OCI-M2 (cell line): ENCODE measurements around the gene PHKA2.
A peak's percentile ranks its signal among the peaks of the same experiment; 100 is the strongest.

Experiments used
- DNase-seq: peaks from one replicate; lab custom pipeline; 2025; ENCODE audit not compliant: unreplicated experiment; lab: John Stamatoyannopoulos, UW

The PHKA2 gene

GRCh38 chrX:18890724-18891547 is 93.0 kb downstream of the PHKA2 start:
- DNase-seq = no peak

DNA sequence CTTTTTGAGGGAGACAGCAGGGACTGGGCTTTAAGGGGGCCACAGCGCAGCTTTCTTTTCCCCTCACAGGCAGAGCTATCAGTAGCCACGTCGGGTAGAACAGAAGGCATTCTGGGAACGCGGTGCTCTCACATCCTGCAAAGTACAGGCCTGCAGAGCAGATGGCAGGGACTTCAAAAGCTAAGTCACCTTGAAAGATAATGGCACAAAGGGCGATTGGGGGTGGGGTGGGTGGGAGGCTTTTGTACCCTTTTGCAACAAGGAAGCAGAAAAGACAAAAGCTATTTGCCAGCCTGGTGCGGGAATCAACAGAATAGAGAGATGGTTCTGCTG is 93.9 kb downstream of the PHKA2 start:
- no peak for DNase-seq

DNA sequence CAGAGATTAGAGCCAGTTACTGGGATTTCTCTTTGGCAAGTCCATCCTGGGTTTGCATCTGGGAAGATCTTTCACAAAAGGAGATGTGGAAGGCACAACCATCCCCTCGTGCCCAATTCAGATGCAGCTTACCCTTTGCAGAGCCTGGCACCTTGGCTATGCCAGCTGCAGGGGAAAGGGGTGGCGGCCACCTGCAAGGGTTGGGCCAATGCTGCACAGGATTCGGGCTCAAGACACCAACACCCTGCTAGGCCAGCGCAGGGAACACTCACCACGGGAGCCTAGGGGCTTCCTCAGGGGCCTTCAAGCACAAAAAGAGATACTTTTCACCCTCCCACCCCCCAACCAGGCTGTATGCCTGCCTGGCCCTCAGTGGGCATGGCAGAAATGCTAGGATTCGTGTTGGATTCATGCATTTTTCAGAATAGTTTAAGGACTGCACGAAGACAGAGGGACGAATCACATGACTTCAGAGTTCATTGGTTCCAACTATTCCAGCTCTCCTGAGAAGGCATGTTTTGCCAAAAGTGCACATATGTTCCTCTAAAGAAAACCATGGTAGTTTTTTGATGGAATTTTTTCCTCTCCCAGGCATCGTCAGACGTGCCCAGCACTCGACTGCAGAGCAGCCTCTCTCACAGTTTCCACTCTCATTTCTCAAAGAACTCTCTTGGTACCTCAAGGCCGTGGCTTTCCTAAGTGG is 94.4 kb downstream of the PHKA2 start:
- no peak for DNase-seq

DNA sequence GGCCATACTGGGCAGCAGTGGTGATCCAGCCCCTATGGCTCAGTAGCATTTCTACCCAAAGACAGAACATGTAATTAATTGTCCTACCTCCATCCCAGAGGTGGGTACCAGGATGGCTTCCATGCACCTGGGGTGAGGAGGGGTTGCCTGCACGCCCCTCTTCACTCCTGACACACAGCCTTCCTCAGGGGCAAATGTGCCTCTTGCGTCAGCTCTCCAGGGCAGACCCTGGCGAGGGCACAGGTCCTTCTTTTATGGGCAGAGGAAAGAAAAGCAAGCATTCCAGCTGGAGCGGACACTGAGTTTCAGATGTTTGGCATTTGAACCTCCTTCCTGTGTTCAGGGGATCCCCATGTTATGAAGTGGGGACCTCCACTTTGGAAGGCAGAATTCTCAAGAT is 95.6 kb downstream of the PHKA2 start:
- DNase-seq = no peak

GRCh38 chrX:18887825-18888212 is 96.1 kb downstream of the PHKA2 start:
- no peak for DNase-seq

DNA sequence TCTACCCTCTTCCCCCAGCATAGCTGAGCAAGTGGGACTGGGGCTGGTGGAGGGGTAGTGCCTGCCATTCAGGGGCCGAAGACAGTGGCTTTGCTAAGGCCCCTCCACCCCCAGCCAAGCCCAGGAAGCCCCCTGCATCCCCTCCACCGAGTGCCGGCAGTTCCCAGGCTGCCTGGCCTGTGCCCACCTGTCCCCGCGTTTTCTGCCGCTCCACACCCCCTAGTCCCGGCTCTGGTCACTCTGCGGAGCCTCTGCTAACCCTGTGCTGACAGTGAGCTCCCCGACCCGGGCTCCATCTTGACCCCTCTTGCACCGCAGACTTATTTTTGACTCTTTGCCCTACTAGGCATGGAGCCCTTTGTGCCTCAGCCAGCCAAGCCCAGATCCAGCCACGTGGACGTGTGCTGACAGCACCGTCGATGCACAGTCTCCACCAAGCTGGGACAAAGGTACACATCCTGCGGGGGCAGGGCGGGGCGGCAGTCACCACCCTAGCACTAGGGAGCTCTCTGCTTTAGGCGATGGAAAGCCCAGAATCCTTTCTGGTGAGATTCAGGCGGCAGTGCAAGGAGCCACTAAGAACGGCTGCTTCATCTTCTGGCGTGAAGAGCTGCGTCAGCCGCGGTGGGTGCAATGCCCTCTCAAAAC is 96.6 kb downstream of the PHKA2 start:
- DNase-seq = no peak

DNA sequence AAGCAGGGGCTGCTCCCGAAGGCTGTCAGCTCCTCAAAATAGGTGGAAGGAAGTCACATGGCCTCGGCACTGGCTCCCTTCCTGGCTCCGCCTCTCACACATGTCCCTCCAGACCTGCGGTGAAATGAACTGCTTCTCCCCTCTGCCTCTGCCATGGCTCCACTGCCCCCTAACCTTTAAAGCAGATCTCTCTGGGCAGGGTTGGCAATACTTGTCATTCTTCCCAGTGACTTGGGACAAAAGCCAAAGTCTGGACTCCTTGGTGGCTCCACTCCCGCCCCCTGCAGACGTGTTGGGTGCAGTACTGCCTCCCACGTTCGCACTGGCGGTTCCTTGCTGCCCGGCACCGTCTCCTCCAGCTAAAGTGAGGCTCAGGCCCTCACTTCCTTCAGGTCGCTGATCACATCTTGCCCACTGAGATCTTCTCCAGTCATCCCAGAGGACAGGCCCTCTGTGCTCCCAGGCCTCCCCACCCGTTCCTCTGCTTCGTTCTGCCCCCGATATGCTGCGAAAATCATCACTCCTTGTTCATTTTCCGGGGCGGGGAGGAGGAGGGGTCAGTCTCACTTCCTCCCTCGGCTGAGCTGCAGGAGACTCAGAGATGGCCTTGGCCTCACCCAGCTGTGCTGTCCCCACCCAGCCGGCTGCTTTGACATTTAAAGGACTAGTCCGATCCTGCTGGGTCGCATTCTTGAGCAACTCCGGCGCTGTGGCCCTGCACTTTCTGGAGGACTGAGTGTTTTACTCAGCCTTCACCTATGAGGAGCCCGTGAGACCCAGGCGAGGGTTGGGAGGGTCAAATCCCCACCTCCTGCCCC is 97.4 kb downstream of the PHKA2 start:
- peak; percentile 57 for DNase-seq

DNA sequence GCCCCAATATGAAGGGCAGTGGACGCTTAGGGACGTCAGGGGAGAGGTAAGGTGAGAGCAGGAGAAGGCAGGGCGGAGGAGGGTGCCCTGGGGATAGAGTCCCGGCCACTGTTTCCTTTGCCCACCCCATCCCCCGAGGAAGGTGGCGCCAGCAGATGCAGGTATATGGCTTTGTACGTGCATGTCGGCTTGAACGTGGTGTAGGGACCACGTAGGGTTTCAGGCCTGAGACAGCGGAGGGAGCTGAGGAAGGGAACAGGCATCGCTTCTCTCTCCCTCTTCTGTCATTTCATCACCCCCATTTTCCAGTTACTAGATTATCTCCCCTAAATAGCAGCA is 97.9 kb downstream of the PHKA2 start:
- DNase-seq = no peak

GRCh38 chrX:18885328-18886004 is 98.4 kb downstream of the PHKA2 start:
- DNase-seq = peak; percentile 13

GRCh38 chrX:18884916-18885315 is 99.0 kb downstream of the PHKA2 start:
- no peak for DNase-seq

DNA sequence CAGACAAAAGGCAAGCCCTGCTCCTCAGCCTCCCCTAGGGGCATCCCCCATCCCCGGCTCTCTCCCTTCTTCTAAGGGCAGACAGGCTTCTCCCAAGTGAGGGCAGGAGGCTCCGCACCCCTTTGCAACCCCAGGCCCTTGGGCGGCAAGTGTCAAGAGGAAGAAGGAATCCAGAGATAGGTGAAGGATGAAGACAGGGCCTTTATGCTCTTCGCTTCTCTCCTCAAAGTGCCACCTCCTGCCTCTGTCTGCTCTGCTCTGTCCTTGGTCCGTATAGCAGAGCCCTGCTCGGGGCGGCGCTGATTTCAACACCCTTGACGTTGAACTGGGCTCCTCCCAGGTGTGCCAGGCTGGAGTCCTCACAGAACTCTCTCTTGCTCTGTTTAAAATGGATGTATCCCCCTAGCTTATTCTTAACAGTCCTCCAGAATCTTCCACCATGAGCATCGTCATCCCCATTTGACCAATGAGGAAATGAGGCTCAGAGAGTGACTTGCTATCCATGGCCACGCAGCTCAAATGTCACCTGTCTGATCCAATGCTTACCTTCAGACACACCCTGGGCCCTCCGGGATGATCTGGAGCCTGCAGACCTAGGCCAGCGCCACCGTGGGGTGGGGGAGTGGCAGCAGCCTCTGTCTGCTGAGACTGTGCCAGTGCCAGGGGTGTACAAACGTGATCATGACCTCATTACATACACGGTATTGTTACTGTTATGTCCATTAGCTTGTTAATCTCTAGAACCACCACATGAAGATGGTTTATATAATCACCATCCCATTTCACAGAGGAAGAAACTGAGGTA is 99.8 kb downstream of the PHKA2 start:
- no peak for DNase-seq

DNA sequence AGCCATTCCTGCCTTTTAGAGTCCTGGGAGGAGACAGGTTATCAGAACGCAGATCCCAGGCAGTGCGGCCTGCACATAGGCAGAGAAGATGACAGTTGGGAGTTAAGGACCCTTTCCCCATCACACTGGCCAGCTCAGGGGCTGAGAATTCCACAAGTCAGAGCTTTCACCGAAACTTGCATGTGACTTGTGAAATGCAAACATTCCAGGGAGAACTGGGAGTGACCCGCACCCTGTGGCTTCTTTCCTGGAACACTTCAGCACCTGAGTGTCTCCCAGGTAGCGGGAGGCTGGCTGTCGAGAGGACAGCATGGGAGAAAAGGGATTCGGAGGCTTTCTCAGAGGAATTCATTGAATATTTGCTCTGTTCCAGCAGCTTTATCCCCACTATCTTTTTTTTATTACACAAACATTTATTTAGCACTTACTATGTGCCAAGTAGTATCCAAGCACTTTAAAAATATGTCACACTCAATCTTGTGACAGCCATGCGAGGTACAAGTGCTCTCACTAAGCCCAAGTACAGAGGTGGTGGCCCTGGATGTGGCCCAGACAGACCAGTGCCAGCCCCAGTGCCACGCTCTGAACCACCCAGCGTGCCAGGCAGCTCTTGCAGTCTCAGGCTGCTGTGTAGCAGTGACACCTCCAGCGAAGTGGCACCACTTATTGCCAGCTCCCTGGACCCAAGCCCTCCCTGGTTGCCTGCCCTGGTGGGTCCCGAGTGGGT is 100.5 kb downstream of the PHKA2 start:
- DNase-seq = no peak

DNA sequence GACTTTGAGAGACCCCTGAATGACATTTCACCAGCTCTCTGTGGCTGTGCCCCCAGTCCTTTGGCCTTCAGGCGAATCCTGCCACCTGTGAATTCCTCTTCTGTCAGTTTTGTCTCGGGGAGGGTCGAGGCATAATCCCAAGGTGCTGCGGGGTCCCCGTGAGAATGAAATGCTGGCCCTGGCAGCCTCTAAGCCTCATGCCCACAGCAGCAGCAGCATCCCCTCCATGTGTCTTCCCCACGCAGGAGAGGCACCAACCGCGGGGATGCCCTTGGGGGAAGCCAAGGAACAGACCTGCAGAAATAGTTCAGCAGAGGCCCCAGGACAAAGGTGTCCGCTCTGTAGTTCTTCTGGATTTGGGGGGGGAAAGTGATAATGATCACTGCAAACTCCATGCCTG is 104.8 kb downstream of the PHKA2 start:
- no peak for DNase-seq

GRCh38 chrX:18877469-18877868 is 106.4 kb downstream of the PHKA2 start:
- no peak for DNase-seq

- DNase-seq = no peak
These were observed 108.5 kb downstream of the PHKA2 start for GRCh38 chrX:18875256-18875878.

DNA sequence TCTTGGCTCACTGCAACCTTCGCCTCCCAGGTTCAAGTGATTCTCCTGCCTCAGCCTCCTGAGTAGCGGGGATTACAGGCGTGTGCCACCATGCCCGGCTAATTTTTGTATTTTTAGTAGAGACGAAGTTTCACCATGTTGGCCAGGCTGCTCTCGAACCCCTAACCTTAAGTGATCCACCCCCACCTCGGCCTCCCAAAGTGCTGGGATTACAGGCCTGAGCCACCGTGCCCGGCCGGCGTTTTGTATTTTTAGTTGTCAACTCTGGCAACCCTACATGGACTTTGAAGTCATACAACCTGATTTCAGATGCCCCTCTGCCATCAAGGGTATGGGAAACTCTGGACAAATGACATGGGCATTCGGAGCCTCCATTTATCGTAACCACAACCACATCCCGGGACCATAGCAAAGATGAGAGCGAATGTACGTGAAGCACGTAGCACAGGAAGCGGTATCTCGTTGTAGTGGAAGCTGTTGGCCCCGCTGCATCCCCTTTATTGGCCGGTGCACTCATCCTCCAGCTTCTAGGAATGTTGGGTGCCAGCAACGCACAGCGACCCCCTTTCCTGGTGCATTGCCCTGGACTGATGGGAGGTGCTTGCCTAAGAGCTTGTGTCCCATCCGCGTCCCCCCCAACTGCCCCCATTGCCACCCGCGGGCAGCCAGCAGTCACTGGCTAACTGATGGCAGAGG is 109.2 kb downstream of the PHKA2 start:
- DNase-seq = no peak

GRCh38 chrX:18873836-18874235 is 110.1 kb downstream of the PHKA2 start:
- DNase-seq = no peak

DNA sequence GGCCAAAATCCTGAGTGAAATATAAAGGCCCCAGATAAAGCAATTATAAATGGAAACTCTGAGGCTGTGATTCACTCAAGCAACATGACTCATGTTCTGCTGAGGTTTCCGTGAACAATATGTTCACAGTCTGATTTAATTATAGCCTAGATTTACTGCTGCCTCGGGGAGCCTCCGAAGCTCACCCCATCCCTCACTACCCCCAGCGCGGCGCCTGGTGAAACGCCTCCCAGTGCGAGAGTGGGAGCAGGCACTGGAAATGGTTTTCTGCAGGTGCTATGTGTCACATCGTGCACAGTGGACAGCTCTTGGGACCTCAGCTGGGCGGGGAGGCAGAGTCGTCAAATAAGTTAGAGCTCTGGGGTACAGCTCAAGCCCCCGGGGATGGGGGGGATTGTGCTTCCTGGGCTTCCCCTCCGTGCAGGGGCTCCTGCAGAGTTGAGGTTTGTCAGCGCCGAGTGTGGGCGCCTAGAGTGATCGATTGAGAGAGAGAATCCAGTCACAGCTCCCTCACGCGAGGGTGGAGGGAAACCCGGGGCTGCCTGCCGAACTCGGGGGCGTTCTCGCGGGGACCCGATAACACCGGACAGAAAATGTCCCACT is 110.6 kb downstream of the PHKA2 start:
- DNase-seq = no peak
